Bronchial epithelial cell (primary cell): ENCODE measurements around the gene NFE2L1. TPM values are rescaled to one million over a fixed set of nuclear protein-coding genes. Genes with fewer than 3 reads are reported as not detected.
A peak's percentile ranks its signal among the peaks of the same experiment; 100 is the strongest.

Experiments used
- DNase-seq: peaks from one replicate; pipeline ENCODE4 v3.0.0-alpha.2; 2010; ENCODE audit warnings: low read depth
- FAIRE-seq: peaks from 2 replicates; lab custom pipeline; 2011; peaks lifted over from hg19 to GRCh38; lab: Jason Lieb, UNC
- H3K27me3 ChIP-seq: 2 replicates; pipeline ENCODE4 v1.5.1; 2011; ENCODE audit warnings: low read length; ENCODE audit not compliant: control insufficient read depth, insufficient read depth
- H3K36me3 ChIP-seq: 2 replicates; pipeline ENCODE4 v1.5.1; 2011; ENCODE audit warnings: low read length; ENCODE audit not compliant: control insufficient read depth, insufficient read depth
- H3K4me3 ChIP-seq: 2 replicates; pipeline ENCODE4 v1.5.1; 2011; ENCODE audit warnings: mild to moderate bottlenecking, low read depth, low read length, control low read depth
- total RNA-seq: library from RNA; depleted of rRNA; stranded (reverse); fragments of >200 nt; gene quantifications from 2 replicates; pipeline ENCODE4 v1.2.1, GENCODE V29; 2014
- TF ChIP-seq, protein P1 (sequence below): IDR thresholded peaks from 2 replicates; pipeline ENCODE4 v1.5.1; 2011; ENCODE audit warnings: mild to moderate bottlenecking, moderate library complexity, low read length, control low read depth, inconsistent platforms; ENCODE audit not compliant: insufficient read depth, severe bottlenecking

Gene NFE2L1
- total RNA-seq, 1 donor from 2014 or later: 84.2 TPM

DNA sequence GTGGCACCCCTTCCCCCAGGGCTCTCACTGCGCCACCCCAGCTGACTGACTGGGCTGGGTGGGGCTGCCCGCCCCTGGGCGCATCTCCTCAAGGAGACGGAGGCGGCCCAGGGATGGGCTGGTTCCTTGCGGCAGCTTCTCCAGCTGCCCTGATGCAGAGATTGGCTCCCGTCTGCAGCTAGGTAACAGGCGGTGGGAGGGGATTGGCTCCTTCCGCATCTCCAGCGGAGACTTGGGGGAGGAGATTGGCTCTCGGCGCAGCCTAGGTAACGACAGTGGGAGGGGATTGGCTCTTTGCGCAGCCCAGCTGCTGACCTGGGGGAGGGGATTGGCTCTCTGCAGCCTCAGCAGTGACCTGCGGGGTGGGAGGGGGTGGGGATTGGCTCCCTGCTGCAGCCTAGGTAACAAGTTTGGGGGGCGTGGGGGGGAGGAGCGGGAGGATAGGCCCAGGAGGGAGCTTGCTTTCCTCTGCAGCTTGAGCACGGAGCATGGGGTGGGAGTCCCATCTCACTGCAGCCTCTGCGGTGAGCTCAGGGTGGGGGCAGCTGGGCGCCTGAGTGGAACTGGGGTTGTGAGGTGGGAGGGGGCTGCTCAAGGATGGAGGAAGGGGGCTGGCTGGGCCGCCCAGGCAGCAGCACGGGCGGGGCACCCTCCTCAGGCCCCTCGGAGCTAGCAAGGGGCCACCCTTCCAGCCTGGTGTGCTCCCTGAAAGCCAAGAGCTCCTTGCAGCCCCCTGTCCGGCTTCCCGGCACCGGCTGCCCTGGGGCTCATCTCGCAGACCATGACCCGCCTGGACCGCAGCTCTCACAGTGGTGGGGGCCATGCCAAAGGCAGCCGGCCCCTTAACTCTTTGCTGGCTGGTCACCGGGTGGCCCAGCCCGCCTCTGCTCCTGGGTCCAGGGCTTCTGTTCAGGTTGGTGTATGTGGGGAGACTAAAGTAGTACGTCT is 6.4 kb downstream of the NFE2L1 start:
- Histone ChIP-seq H3K27me3 (no peaks in the 10 kb centered on the region), H3K36me3 (peaks cover 30% of the 10 kb centered on the region), H3K4me3 (peak overlapping the region; percentile 27)
- TF ChIP-seq, protein P1, sequence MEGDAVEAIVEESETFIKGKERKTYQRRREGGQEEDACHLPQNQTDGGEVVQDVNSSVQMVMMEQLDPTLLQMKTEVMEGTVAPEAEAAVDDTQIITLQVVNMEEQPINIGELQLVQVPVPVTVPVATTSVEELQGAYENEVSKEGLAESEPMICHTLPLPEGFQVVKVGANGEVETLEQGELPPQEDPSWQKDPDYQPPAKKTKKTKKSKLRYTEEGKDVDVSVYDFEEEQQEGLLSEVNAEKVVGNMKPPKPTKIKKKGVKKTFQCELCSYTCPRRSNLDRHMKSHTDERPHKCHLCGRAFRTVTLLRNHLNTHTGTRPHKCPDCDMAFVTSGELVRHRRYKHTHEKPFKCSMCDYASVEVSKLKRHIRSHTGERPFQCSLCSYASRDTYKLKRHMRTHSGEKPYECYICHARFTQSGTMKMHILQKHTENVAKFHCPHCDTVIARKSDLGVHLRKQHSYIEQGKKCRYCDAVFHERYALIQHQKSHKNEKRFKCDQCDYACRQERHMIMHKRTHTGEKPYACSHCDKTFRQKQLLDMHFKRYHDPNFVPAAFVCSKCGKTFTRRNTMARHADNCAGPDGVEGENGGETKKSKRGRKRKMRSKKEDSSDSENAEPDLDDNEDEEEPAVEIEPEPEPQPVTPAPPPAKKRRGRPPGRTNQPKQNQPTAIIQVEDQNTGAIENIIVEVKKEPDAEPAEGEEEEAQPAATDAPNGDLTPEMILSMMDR: no peak
- FAIRE-seq: no peak
- peak; percentile 90 for DNase-seq

DNA sequence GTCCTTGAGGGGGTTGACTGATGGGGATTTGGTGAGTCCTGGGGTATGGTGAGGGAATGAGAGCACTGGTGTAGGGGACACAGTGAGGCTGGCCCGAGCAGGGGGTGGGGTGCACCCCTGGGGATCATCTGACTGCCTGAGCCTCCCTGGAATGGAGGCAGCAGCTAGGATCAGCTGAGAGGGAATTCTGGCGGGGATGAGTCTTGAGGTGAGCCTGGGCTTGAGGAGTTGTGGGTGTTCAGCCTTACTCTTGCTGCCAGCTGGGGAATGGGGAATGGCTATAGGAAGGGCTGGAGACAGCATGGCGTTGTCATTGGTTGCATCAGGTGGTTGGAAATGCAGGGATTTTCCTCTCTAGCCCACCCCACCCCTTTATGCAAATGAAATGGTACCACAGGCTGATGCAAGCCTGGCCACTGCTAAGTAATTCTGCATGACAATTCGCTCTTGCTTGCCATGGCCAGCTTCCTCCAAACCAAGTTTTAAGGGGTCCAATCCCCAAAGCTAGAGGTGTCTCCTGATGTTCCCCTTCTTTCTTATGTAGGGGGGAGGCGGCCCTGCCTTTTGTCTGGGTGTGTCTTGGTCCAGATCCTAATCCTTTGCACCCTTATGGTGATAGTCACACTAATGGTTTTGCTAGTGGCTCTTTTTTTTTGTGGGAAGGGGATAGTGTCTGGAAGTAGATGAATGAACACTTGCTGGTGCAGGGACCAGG is 7.5 kb downstream of the NFE2L1 start:
- no peak for DNase-seq
- Histone ChIP-seq H3K27me3 (no peaks in the 10 kb centered on the region), H3K36me3 (peaks cover 38% of the 10 kb centered on the region), H3K4me3 (no peak overlapping the region)
- TF ChIP-seq, protein P1: no peak
- peak; percentile 55 for FAIRE-seq

DNA sequence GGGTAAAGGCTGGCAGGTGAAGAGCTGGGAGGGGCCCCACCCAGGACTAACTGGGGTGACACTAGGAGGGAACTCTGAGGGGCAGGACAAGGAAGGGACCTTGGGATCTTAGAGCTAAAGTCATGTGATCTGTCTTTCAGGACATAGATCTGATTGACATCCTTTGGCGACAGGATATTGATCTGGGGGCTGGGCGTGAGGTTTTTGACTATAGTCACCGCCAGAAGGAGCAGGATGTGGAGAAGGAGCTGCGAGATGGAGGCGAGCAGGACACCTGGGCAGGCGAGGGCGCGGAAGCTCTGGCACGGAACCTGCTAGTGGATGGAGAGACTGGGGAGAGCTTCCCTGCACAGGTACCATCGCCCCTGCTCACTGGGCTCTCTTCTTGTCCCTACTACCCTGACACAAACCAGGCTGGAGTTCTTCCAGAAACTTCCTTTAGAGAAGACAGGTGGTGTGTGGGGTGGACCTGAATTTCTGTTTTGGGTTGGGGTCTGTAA is 8.1 kb downstream of the NFE2L1 start:
- no peak for DNase-seq
- TF ChIP-seq, protein P1: no peak
- no peaks in the 10 kb centered on the region for H3K27me3 ChIP-seq
- no peak overlapping the region for H3K4me3 ChIP-seq
- H3K36me3 ChIP-seq: peaks cover 36% of the 10 kb centered on the region
- FAIRE-seq: no peak

DNA sequence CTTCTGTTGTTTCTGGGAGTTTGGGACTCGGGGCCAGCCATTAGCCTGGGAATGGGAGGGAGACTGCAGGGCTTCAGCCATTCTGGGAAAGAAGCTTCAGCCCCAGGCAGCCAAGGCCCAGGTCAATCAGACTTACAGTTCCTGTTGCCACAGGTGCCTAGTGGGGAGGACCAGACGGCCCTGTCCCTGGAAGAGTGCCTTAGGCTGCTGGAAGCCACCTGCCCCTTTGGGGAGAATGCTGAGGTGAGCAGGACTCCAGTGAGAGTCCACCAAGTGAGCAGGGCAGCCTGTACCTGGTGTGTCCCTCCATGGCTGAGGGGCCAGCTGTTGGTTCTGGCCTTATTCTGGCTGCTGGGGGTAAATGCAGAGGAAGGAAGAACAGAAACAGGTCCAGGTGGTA is 8.7 kb downstream of the NFE2L1 start:
- Histone ChIP-seq H3K4me3 (no peak overlapping the region), H3K27me3 (no peaks in the 10 kb centered on the region), H3K36me3 (peaks cover 39% of the 10 kb centered on the region)
- TF ChIP-seq, protein P1: no peak
- no peak for DNase-seq
- no peak for FAIRE-seq

DNA sequence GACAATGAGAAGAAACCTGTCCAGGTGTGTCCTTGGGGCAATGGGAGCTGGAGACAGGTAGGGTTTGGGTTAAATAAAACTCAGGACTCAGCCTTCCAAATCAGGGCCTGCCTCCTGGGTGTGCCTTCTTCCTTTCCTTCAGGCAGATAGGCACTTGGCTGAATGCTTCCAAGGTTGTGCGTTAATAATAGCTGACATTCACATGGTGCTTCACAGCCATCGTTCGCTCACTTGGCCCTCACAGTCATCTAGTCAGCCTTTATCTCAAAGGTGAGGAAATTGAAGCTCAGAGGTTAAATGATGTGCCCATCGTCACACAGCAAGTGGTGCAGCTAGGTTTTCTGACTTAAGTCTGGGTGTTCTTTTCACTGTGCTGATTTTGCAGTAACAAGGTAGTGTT is 9.5 kb downstream of the NFE2L1 start:
- H3K36me3 ChIP-seq: peaks cover 38% of the 10 kb centered on the region
- H3K27me3 ChIP-seq: no peaks in the 10 kb centered on the region
- TF ChIP-seq, protein P1: no peak
- DNase-seq (no peak), FAIRE-seq (no peak)
- H3K4me3 ChIP-seq: no peak overlapping the region
